Sciatic nerve (tissue), 2 donors: ENCODE results near the gene TXNDC9. TPM values are rescaled to one million over a fixed set of nuclear protein-coding genes. Genes with fewer than 3 reads are reported as not detected.
"Not testable (repeated sequence)": the region's sequence is repeated elsewhere in the genome, so short reads cannot be mapped to it uniquely, and the experiment has no call there.

Experiments used
- ATAC-seq: fragments of 200-7000 bp; cut with Tn5 transposase; one replicate; pipeline ENCODE4 v1.9.1; 2020; ENCODE audit warnings: mild to moderate bottlenecking, moderate library complexity
- DNase-seq: peaks from one replicate; pipeline ENCODE4 v3.0.0-alpha.2; 2020; ENCODE audit warnings: low spot score
- intact Hi-C: fragments of 100-400 bp; cut with DNase I; formaldehyde crosslinking; loops from one replicate; pipeline ENCODE4 v1.14.2; 2022
- total RNA-seq: library from RNA; stranded (reverse); fragmentation: NEBNext Ultra II Directional; extraction: Animal tissue kit (Norgen Biotek cat#: 25700); gene quantifications from one replicate; pipeline ENCODE4 v1.2.1, GENCODE V29; 2021
- donor health status: DM: no; HTN: no; CAD: no.
- donor health status: DM: no; HTN: no; CAD: no.

TXNDC9 gene
- total RNA-seq, 1 donor from 2014 or later, result 22.2 TPM

- peak; percentile 96 for ATAC-seq
- intact Hi-C loops, result no loop called here
- DNase-seq, result peak; percentile 97
Observed at GRCh38 chr2:99337113-99338028, 1.2 kb upstream of the TXNDC9 start, which contains the start of gene EIF5B. Gene EIF5B (plus strand): TSS chr2:99337389. CDS start chr2:99337555, 166 bp downstream.

- ATAC-seq (no peak), DNase-seq (no peak)
- intact Hi-C loops, result no loop called here
Observed at GRCh38 chr2:99336804-99337112, 625 bp upstream of the TXNDC9 start.

DNA sequence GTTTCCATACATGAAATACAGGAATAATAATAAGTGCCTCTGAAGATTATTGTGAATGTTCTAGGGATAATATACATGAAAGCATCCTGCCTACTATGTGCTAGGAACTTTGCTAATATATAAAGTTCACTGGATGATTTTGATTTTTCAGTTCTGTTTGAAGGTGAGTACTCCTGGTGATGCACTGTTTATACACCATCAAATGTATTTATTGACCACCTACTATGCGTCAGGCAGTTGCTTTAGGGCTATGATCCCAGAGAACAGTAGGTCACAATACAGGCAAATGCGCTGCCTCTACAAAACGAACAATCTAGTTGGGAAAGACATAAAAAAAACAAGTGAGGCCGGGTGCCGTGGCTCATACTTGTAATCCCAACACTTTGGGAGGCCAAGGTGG lies 10.7 kb downstream of the TXNDC9 start:
- intact Hi-C loops, result no loop called here
- no peak for ATAC-seq
- no peak for DNase-seq

GRCh38 chr2:99317873-99318200 lies 18.3 kb downstream of the TXNDC9 start:
- DNase-seq, ATAC-seq: not testable (repeated sequence)
- intact Hi-C loops, result loop anchor here (10.0 kb wide), 1 partner anchor 233 kb away; no protein-coding TSS in a partner anchor

DNA sequence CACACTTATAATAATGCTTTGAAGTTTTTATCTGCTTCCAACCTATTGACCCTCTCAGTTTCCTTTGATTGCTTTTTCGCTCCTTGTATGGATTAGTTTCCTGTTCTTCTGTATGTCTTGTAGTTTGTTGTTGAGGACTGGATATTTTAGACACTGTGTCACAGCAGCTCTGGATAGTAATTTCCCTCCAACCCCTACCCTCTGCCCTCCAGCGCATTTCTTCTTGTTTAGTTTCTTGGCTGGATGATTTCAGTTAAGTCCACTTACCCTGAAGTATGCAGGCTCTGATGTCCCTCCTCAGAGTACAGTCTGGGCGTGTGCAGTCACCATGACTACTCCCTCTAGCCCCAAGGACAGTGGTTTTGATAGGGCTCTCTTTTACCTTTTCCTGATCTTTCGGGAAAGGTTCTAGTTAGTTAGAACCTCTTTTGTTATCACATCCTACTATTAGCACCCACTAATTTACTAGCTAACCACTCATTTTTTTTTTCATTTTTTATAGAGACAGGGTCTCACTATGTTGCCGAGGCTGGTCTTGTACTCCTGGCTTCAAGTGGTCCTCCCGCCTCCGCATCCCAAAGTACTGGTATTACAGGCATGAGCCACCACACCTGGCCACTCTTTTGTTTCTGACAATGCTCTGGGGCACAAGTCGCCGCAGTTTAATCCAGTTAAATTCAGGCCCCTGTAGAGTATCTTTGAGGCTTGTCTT lies 18.8 kb downstream of the TXNDC9 start:
- intact Hi-C loops, result loop anchor here (10.0 kb wide), 1 partner anchor 233 kb away; no protein-coding TSS in a partner anchor
- no peak for DNase-seq

DNA sequence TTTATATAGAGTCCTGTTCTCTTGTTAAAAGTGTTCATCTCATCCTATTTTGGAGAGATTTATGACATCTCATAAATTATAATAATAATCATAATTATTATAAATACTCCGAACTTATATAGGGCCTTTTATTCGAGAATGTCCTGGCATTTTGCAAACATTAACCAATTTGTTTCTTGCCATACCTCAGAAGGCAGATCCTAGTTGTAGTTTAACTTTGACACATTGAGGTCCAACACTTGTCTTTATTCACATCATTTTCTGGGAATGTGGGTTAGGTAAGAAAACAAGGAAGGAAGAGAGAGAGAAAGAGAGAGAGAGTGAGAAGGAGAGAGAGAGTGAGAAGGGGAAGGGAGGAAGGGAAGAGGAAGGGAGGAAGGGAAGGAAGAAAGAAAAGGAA lies 35.0 kb downstream of the TXNDC9 start, which contains the start of gene LYG1:
LYG1 (minus strand) TSS at position 101 of the 400 bp plus-strand sequence. CDS start 5,527 bp downstream, outside the sequence.
- DNase-seq, ATAC-seq, intact Hi-C loops: not testable (repeated sequence)

More for the DNA sequence above, 18.8 kb downstream of the TXNDC9 start:
- ATAC-seq, result no peak

DNA sequence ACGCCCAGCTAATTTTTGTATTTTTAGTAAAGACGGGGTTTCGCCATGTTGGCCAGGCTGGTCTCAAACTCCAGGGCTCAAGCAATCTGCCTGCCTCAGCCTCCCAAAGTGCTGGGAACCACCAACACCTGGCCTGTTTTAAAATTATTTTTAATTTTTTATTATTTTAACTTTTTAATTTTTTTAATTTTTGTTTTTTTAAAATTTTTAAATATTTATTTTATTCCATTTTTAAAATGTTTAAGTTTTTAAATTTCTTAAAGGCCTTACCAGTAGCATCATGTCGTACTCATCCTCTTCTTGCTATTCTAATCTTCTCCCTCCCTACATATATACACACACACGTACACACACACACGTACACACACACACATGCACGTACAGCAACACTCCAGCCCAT lies 36.6 kb downstream of the TXNDC9 start:
- intact Hi-C loops, result no loop called here
- no peak for ATAC-seq

DNA sequence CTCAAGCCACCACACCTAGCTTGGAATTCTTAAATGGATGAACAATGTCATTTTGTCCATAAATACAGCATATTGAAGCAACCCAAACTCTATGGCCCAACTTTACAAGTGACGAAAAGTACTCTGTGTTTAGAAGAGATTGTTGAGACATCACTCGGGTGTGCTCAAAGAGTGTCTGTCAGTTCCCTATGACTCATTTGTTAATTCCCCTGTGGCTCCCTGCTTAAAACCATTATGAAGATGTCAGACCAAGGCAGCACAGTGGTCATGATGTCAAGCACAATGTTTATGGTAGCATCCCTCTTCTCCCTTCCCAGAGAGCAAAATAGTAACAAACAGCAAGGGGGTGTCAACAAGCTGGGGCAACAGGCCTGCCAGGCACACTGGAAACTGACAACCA lies 38.1 kb downstream of the TXNDC9 start:
- no peak for ATAC-seq
- no peak for DNase-seq
- intact Hi-C loops, result no loop called here

More for the DNA sequence above, 36.6 kb downstream of the TXNDC9 start:
- no peak for DNase-seq

DNA sequence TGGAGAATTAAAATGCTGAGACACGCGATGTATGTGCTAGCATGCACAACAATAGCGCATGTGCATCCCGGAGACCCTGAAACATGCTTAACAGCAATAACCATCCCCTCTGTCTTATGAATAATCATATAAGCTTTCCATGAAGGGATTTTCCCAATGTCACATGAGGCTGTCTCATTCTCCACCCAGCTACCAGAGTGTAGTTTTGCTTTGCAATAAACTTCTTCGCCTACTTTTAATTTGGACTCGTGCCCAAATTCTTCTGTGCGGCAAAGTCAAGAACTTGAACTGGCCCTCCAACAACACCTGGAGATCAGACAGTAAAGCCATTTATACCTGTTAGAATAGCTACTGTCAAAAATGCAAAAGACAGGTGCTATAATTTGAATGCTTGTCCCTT lies 50.6 kb downstream of the TXNDC9 start:
- intact Hi-C loops, result no loop called here
- ATAC-seq (no peak), DNase-seq (no peak)

GRCh38 chr2:99279969-99280695 lies 56.0 kb downstream of the TXNDC9 start:
- DNase-seq (no peak), ATAC-seq (no peak)
- intact Hi-C loops, result no loop called here

DNA sequence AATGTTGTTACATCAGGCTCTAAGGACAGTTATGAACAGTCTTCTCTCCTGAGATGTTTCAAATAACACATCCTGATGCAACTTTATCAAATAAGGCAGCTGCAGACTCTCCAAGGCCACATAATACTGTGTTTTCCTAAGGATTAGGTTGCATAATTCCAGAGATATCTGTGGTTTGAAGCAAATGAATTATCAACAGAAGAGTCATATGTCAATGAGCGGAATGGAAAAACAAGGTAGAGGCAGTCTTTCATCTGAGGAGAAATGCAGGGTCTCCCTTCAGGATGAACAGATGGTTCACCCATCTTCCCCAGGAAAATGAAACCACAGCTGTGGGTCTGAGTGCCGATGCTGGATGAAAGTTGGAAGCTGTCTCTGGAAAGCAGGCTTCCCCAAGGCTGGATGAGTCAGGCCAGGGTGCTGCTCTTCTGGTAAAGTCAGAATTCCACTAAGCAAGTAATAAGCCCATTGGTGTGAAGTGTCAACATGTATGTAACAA lies 57.3 kb downstream of the TXNDC9 start:
- ATAC-seq (peak; percentile 97), DNase-seq (no peak)
- intact Hi-C loops, result no loop called here

- ATAC-seq, DNase-seq, intact Hi-C loops: not testable (repeated sequence)
Observed at GRCh38 chr2:99278195-99278765, 57.9 kb downstream of the TXNDC9 start.

GRCh38 chr2:99275882-99276281 lies 60.3 kb downstream of the TXNDC9 start:
- ATAC-seq, result no peak
- no peak for DNase-seq
- intact Hi-C loops, result no loop called here

Other genes with a start within 250 kb of the TXNDC9 start
- gene C2orf15, start 194.6 kb downstream of the TXNDC9 start, total RNA-seq, result not detected
- 11.0 TPM for gene TSGA10, start 181.4 kb downstream of the TXNDC9 start, total RNA-seq
- gene LIPT1, start 181.4 kb downstream of the TXNDC9 start, total RNA-seq, result 12.1 TPM
- 34.5 TPM for gene MITD1, start 155.3 kb downstream of the TXNDC9 start, total RNA-seq
- gene MRPL30, start 155.1 kb downstream of the TXNDC9 start, total RNA-seq, result 22.6 TPM
- not detected for gene LYG2, start 80.7 kb downstream of the TXNDC9 start, total RNA-seq
- gene LYG1, start 35.1 kb downstream of the TXNDC9 start, total RNA-seq, result 2.1 TPM
- gene EIF5B, start 1.1 kb upstream of the TXNDC9 start, total RNA-seq, result 41.0 TPM
- 75.2 TPM for gene REV1, start 153.7 kb upstream of the TXNDC9 start, total RNA-seq